ENCODE data around the gene CARM1.

CARM1 gene

GRCh38 chr19:10908380-10908960 lies 37.1 kb downstream of the CARM1 start:
- no peak for DNase-seq (ENCODE audit: low read depth)

GRCh38 chr19:10911579-10912363 lies 40.4 kb downstream of the CARM1 start:
- no peak for DNase-seq (ENCODE audit: low read depth)

- no peak for DNase-seq (ENCODE audit: low read depth)
Measured at GRCh38 chr19:10912619-10913018, 41.3 kb downstream of the CARM1 start.

DNA sequence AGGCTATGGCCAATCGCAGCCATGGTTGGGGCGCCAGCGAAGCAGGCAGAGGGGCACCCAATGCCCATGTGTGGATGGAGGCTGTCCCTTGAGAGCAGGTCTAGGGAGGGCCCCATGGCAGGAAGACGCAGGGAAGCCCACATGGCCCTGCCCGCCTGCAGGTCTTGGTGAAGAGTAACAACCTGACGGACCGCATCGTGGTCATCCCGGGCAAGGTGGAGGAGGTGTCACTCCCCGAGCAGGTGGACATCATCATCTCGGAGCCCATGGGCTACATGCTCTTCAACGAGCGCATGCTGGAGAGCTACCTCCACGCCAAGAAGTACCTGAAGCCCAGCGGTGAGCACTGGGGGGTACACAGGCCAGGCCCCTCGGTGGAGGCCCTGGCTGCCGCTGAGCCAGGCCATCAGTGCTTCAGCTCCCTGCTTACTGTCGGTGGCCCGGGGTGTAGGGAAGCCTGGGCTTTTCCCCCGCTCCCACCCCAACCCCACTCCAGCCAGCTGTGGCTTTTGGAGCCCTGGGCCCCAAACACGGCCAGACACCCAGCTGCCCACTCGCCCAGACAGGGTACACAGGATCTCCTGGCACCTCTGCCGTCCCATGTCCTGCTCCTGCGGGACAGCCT lies 42.5 kb downstream of the CARM1 start:
- DNase-seq (ENCODE audit: low read depth), result no peak

DNA sequence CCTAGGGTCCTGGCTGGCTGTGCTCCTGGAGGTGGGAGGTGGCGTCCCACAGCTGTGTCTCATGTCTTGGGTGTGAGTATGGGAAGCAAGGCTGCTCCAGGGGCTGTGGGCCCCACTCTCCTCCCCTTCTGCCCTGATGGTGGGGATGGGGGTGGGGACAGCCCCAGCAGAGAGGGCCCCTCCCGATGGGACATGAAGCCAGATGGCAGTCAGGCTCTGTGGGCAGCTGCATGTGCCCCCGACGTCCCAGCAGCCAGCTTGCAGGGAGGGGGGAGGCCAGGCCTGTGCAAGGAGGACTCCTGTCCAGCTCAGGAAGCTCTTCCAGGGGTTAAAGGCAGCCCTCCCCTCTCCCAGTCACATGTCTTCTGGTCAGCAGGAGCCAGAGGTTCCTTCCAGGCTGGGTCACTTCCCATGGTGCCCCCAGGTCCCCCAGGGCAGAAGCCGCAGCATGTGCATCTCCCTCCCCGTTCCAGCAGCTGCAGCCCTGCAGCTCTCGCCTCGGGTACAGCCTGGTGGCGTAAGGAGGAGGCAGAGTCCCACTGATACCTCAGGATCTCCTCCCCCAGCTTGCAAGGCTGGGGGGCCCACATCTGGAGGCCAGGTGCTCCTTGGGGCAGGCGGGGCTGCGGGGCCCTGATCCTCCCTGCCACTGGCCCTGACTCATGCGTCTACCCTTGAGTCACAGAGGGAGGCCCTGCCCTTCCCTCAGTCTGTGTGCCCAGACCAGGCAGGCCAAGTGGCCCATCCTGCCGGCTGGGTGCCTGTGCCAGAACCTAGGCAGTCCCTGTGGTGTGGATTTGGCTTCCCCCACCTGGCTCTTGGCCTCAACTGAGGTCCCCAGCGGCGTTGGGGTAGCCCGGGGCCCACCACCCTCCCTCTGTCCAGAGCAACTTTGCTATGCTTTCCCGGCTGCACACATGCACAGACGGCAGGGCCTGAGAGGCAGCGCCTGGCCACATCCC lies 44.1 kb downstream of the CARM1 start:
- DNase-seq (ENCODE audit: low read depth), result peak; percentile 50

DNA sequence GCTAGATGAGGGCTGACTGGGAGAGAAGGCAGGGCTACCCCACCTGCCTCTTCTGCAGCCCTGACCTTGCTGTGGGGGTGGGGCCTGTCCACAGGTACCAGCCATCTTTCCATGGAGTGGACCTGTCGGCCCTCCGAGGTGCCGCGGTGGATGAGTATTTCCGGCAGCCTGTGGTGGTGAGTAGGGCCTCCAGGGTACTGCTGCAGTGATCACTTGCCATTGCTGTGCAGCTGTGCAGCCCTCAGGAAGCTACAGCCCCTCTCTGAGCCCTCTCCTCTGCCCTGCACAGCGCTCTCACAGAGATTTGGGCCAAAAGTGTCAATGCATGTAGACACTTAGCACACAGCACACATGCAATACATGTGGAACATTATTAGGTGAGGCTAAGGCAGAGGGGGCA lies 45.2 kb downstream of the CARM1 start:
- DNase-seq (ENCODE audit: low read depth), result no peak

DNA sequence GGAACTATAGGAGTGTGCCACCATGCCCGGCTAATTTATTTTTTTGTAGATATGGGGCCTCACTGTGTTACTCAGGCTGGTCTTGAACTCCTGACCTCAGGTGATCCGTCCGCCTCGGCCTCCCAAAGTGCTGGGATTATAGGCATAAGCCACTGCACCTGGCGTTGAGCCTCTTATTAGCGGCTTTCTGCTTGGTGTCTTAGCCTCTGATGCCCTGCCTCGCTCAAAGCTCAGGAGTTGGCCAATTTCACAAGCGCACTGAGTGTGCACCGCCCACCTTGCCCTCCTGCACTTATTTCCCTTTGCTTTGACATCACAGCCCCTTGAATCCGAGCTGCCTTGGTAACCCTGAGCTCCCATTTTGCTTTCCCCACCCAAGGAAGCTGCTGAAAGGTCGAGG lies 47.0 kb downstream of the CARM1 start:
- no peak for DNase-seq (ENCODE audit: low read depth)

DNA sequence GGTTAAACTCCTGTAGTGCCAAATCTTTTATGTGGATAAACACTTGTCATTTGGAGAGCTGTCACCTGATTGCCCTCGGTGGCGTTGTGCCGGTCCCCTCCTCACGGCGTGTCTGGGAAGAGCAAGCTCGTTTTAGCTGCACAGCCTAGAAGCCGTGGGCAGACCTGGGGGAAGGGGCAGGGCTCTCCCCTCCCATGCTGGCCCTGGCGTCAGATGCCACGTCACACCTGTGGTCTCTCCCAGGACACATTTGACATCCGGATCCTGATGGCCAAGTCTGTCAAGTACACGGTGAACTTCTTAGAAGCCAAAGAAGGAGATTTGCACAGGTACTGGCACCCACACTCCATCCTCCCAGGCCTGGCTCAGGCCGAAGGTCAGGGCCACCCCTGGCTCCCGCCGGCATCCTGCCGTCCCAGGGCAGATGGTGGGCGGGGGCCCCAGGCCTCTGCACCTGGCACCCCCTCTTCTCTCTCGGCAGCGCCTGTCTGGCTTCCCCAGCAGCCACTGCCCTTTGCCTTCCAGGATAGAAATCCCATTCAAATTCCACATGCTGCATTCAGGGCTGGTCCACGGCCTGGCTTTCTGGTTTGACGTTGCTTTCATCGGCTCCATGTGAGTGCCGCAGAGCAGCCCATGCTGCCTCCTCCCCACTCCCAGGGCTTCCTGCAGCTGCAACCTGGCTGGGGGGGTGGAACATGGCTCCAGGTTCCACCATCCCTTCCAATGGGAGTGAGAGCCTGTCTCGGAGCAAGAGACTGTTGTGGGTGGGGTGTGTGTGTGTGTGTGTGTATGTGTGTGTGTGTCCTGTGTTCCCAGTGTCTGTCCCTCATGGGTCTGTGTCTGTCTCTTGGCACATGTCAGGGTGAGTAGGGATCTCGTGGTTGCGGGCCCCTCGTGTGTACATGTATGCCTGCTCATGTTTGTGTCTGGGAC lies 48.3 kb downstream of the CARM1 start:
- DNase-seq (ENCODE audit: low read depth), result no peak

DNA sequence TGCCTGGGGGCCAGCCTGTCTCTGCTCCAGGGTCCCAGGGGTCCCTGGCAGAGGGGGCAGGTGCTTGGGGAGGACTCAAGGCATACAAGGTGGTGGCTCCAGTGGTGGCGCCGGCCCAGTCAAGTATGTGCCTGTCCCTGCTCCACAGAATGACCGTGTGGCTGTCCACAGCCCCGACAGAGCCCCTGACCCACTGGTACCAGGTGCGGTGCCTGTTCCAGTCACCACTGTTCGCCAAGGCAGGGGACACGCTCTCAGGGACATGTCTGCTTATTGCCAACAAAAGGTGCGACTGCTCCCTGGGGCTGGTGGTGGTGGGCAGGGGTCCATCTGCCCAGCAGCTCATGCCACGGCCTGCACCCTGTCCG lies 48.9 kb downstream of the CARM1 start:
- DNase-seq (ENCODE audit: low read depth), result no peak

- no peak for DNase-seq (ENCODE audit: low read depth)
Measured at GRCh38 chr19:10920781-10921180, 49.4 kb downstream of the CARM1 start.

DNA sequence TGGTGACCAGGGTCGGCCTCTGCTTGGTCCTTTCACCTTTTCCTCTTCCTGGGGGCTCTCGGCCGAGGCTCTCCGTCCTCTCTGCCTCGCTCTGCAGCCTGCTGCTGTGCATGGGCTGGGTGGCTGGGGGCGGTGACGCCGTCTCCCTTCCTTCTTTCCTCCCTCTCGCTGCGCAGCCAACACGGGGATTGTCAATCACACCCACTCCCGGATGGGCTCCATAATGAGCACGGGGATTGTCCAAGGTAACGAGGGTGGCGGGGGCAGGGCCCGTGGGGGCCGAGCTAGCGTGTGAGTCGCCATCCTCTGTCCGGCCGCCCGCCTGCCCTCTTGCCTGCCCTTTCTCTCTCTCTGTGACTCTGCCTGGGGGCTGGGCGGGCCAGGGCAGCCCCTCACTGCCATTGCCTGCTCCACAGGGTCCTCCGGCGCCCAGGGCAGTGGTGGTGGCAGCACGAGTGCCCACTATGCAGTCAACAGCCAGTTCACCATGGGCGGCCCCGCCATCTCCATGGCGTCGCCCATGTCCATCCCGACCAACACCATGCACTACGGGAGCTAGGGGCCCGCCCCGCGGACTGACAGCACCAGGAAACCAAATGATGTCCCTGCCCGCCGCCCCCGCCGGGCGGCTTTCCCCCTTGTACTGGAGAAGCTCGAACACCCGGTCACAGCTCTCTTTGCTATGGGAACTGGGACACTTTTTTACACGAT lies 50.0 kb downstream of the CARM1 start:
- no peak for DNase-seq (ENCODE audit: low read depth)

DNA sequence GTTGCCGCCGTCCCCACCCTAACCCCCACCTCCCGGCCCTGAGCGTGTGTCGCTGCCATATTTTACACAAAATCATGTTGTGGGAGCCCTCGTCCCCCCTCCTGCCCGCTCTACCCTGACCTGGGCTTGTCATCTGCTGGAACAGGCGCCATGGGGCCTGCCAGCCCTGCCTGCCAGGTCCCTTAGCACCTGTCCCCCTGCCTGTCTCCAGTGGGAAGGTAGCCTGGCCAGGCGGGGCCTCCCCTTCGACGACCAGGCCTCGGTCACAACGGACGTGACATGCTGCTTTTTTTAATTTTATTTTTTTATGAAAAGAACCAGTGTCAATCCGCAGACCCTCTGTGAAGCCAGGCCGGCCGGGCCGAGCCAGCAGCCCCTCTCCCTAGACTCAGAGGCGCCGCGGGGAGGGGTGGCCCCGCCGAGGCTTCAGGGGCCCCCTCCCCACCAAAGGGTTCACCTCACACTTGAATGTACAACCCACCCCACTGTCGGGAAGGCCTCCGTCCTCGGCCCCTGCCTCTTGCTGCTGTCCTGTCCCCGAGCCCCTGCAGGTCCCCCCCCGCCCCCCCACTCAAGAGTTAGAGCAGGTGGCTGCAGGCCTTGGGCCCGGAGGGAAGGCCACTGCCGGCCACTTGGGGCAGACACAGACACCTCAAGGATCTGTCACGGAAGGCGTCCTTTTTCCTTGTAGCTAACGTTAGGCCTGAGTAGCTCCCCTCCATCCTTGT lies 50.7 kb downstream of the CARM1 start:
- no peak for DNase-seq (ENCODE audit: low read depth)

DNA sequence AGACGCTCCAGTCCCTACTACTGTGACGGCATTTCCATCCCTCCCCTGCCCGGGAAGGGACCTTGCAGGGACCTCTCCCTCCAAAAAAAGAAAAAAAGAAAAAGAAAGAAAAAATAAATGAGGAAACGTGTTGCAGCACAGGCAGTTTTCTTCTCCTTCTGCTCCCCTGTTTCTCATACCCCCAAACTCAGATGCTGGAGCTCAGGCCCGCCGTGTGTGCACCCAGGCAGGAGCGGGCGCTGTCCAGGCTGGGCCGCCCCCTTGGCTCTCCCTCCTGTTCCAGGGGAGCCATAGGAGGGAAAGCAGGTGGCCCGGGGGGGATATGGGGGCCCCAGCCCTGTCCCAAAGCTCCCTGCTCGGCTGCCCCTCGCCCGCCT lies 51.3 kb downstream of the CARM1 start:
- DNase-seq (ENCODE audit: low read depth), result no peak

DNA sequence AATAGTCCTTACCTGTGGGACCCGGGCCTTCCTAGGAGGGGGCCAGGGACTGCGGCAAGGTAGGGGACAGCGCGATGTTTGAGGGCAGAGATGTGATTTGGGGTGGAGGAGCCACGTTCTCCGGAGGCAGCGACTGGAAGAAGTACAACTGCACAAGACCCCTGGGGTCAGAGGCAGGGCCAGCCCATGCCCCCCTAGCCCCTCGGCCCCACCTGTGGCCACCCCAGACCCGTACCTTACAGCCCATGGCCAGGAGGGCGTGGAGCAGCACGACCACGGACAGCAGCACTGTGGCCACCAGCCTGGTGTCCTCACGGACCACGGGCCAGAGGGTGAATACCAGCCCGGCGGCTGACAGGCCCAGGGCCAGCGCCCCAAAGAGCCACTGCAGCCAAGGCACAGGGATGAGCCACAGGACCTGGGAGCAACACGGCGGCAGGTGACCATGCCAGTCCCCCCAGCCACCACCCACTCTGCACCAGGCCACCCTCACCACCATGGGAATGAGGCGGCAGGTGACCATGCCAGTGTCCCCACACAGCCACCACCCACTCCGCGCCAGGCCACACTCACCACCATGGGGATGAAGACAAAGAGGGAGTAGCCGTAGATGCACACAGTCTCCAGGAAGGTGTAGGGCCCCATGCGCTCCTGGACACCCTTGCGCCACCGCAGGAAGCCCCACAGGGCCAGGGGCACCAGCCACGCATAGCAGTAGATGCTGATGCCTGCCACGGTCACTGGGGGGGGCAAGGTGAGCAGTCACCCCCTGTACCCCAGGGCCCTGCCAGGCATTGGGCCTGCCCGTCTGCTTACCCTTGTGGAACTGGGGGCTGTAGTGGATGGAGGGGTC lies 52.1 kb downstream of the CARM1 start:
- DNase-seq (ENCODE audit: low read depth), result no peak

DNA sequence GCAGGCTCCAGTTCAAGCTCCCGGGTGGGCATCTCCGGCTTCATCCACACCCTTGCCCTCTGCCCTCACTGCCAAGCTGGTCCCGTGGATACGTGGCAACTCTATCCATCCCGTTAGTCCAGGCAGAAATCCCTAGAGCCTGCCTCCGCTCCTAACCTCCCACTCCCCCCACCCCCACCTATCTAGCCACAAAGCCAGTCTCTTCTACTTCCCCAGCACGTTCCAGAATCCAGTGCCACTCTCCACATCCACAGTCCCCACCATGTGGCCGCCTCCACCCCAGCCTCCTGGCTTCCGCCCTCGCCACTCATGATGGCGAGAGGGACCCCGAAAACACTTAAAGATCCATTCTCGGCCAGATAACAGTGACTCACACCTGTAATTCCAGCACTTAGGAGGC lies 53.2 kb downstream of the CARM1 start:
- no peak for DNase-seq (ENCODE audit: low read depth)

- DNase-seq (ENCODE audit: low read depth), result no peak
Measured at GRCh38 chr19:10927730-10928562, 56.6 kb downstream of the CARM1 start.

- DNase-seq (ENCODE audit: low read depth), result peak; percentile 98
Measured at GRCh38 chr19:10928563-10929401, 57.4 kb downstream of the CARM1 start, which contains the start of the genes TIMM29 and YIPF2. Gene TIMM29, plus strand, starts transcription at chr19:10928811. Its CDS starts 12 bp downstream, at chr19:10928823. Gene YIPF2, minus strand, starts transcription at chr19:10928639. Its CDS starts 229 bp downstream, at chr19:10928410.

Data from stromal cell of bone marrow (primary cell).